GM20431 (cell line): ENCODE measurements around the gene MYEOV.

Source experiments
- in situ Hi-C: fragments of 300-500 bp; cut with MseI, MboI; formaldehyde crosslinking; loops from one replicate; pipeline ENCODE4 v1.15.0; 2020; ENCODE audit warnings: low sequenced_read_pairs; ENCODE audit not compliant: unreplicated experiment

MYEOV gene

GRCh38 chr11:69293819-69294505 is at the start of gene MYEOV:
TSS of gene MYEOV (plus strand) at chr11:69294155. CDS start at chr11:69295355, 1,200 bp downstream.
- in situ Hi-C loops = loop anchor here (25.0 kb wide), 1 partner anchor 343 kb away; the partner anchor contains the start of gene CCND1

GRCh38 chr11:69244266-69244665 is 49.7 kb upstream of the MYEOV start:
- in situ Hi-C loops = no loop called here

GRCh38 chr11:69245041-69245440 is 48.9 kb upstream of the MYEOV start:
- in situ Hi-C loops = no loop called here

- in situ Hi-C loops = no loop called here
These were observed 48.2 kb upstream of the MYEOV start for GRCh38 chr11:69245491-69246345.

GRCh38 chr11:69249311-69250185 is 44.4 kb upstream of the MYEOV start:
- in situ Hi-C loops = no loop called here

GRCh38 chr11:69250186-69251056 is 43.5 kb upstream of the MYEOV start:
- in situ Hi-C loops = no loop called here

GRCh38 chr11:69251057-69251393 is 42.9 kb upstream of the MYEOV start:
- in situ Hi-C loops = no loop called here

- in situ Hi-C loops = no loop called here
These were observed 42.1 kb upstream of the MYEOV start for GRCh38 chr11:69251639-69252489.

- in situ Hi-C loops = no loop called here
These were observed 41.5 kb upstream of the MYEOV start for GRCh38 chr11:69252490-69252837.

- in situ Hi-C loops = no loop called here
These were observed 40.9 kb upstream of the MYEOV start for GRCh38 chr11:69253028-69253427.

- in situ Hi-C loops = no loop called here
These were observed 36.8 kb upstream of the MYEOV start for GRCh38 chr11:69257134-69257533.

- in situ Hi-C loops = no loop called here
These were observed 35.9 kb upstream of the MYEOV start for GRCh38 chr11:69257838-69258658.

- in situ Hi-C loops = no loop called here
These were observed 34.9 kb upstream of the MYEOV start for GRCh38 chr11:69259096-69259495.

- in situ Hi-C loops = no loop called here
These were observed 33.3 kb upstream of the MYEOV start for GRCh38 chr11:69260622-69261021.

- in situ Hi-C loops = no loop called here
These were observed 32.8 kb upstream of the MYEOV start for GRCh38 chr11:69261116-69261515.

- in situ Hi-C loops = no loop called here
These were observed 30.8 kb upstream of the MYEOV start for GRCh38 chr11:69262918-69263735.

GRCh38 chr11:69263736-69264052 is 30.3 kb upstream of the MYEOV start:
- in situ Hi-C loops = no loop called here
